ENCODE results near the gene PLEKHD1.

PLEKHD1 gene

GRCh38 chr14:69528930-69529329 lies 44.4 kb downstream of the PLEKHD1 start:
- DNase-seq (ENCODE audit: low read depth): no peak
- TF ChIP-seq CTCF (IDR thresholded peaks at IDR 0.05; ENCODE audit: low read length, missing control alignments): no peak
- H3K4me3 ChIP-seq (replicated peaks; ENCODE audit: low read depth, low read length): no peak overlapping the region

GRCh38 chr14:69529563-69529962 lies 45.0 kb downstream of the PLEKHD1 start:
- no peak for TF ChIP-seq CTCF (IDR thresholded peaks at IDR 0.05; ENCODE audit: low read length, missing control alignments)
- no peak overlapping the region for H3K4me3 ChIP-seq (replicated peaks; ENCODE audit: low read depth, low read length)

GRCh38 chr14:69530095-69530494 lies 45.6 kb downstream of the PLEKHD1 start:
- no peak for TF ChIP-seq CTCF (IDR thresholded peaks at IDR 0.05; ENCODE audit: low read length, missing control alignments)
- H3K4me3 ChIP-seq (replicated peaks; ENCODE audit: low read depth, low read length): no peak overlapping the region
- no peak for DNase-seq (ENCODE audit: low read depth)

More at GRCh38 chr14:69529563-69529962, 45.0 kb downstream of the PLEKHD1 start:
- DNase-seq (ENCODE audit: low read depth): no peak

GRCh38 chr14:69531135-69531534 lies 46.6 kb downstream of the PLEKHD1 start:
- no peak for DNase-seq (ENCODE audit: low read depth)
- no peak for TF ChIP-seq CTCF (IDR thresholded peaks at IDR 0.05; ENCODE audit: low read length, missing control alignments)
- no peak overlapping the region for H3K4me3 ChIP-seq (replicated peaks; ENCODE audit: low read depth, low read length)

GRCh38 chr14:69532561-69533340 lies 48.2 kb downstream of the PLEKHD1 start:
- H3K4me3 ChIP-seq (replicated peaks; ENCODE audit: low read depth, low read length): no peak overlapping the region
- no peak for TF ChIP-seq CTCF (IDR thresholded peaks at IDR 0.05; ENCODE audit: low read length, missing control alignments)
- no peak for DNase-seq (ENCODE audit: low read depth)

- DNase-seq (ENCODE audit: low read depth): peak; percentile 70
- TF ChIP-seq CTCF (IDR thresholded peaks at IDR 0.05; ENCODE audit: low read length, missing control alignments): peak; percentile 88
- H3K4me3 ChIP-seq (replicated peaks; ENCODE audit: low read depth, low read length): no peak overlapping the region
Measured at GRCh38 chr14:69535230-69535848, 50.8 kb downstream of the PLEKHD1 start.

Measured in fibroblast of pulmonary artery (primary cell).